ENCODE data around the gene RIPK4. TPM values are rescaled to one million over a fixed set of nuclear protein-coding genes. Genes with fewer than 3 reads are reported as not detected.

The RIPK4 gene
- total RNA-seq, 2 donors from 2014 or later: 8.4 to 16.2 TPM

- H3K27me3 ChIP-seq (ENCODE audit: control insufficient read depth, insufficient read depth, low read length, poor library complexity, severe bottlenecking): peaks cover 24% of the 10 kb centered on the region
Measured at GRCh38 chr21:41774467-41775148, 7.8 kb upstream of the RIPK4 start.

GRCh38 chr21:41772351-41773080 lies 5.7 kb upstream of the RIPK4 start:
- H3K36me3 Mint-ChIP-seq (ENCODE audit: low read depth): no peaks in the 10 kb centered on the region
- H3K4me1 Mint-ChIP-seq: peaks cover 46% of the 10 kb centered on the region
- Histone ChIP-seq H3K4me1 (ENCODE audit: control insufficient read depth, insufficient read depth, low read length) (peaks cover 12% of the 10 kb centered on the region), H3K9me3 (ENCODE audit: control insufficient read depth, low read length) (no peaks in the 10 kb centered on the region), H3K9ac (ENCODE audit: extremely low read depth, low read length, poor library complexity, severe bottlenecking) (no peak overlapping the region), H3K27me3 (ENCODE audit: control insufficient read depth, insufficient read depth, low read length, poor library complexity, severe bottlenecking) (peaks cover 45% of the 10 kb centered on the region), H3K36me3 (ENCODE audit: control insufficient read depth, insufficient read depth, low read length) (no peaks in the 10 kb centered on the region), H3K27ac (ENCODE audit: low read depth, low read length) (no peak overlapping the region), H3K4me3 (ENCODE audit: low read length) (no peak overlapping the region)
- DNase-seq: peak; percentile 65
- H3K27ac Mint-ChIP-seq: no peak overlapping the region
- H3K27me3 Mint-ChIP-seq (ENCODE audit: insufficient read depth): peaks cover 54% of the 10 kb centered on the region
- WGBS, 2 experiments (ENCODE audit: insufficient coverage in 1 of 2, insufficient read length in 1 of 2): 71 to 74% methylated on average over 10 to 16 of the region's 16 CpGs
- TF ChIP-seq CTCF (conservative IDR thresholded peaks at IDR 0.05): peak; percentile 36
- H3K4me3 Mint-ChIP-seq: no peak overlapping the region
- H3K9me3 Mint-ChIP-seq: no peaks in the 10 kb centered on the region

More at GRCh38 chr21:41774467-41775148, 7.8 kb upstream of the RIPK4 start:
- Histone ChIP-seq H3K9me3 (ENCODE audit: control insufficient read depth, low read length) (no peaks in the 10 kb centered on the region), H3K27ac (ENCODE audit: low read depth, low read length) (no peak overlapping the region), H3K9ac (ENCODE audit: extremely low read depth, low read length, poor library complexity, severe bottlenecking) (no peak overlapping the region), H3K36me3 (ENCODE audit: control insufficient read depth, insufficient read depth, low read length) (no peaks in the 10 kb centered on the region), H3K4me3 (ENCODE audit: low read length) (no peak overlapping the region), H3K4me1 (ENCODE audit: control insufficient read depth, insufficient read depth, low read length) (peaks cover under 1% of the 10 kb centered on the region)
- Mint-ChIP-seq H3K9me3 (no peaks in the 10 kb centered on the region), H3K4me1 (peaks cover 32% of the 10 kb centered on the region), H3K4me3 (no peak overlapping the region), H3K27me3 (ENCODE audit: insufficient read depth) (peaks cover 34% of the 10 kb centered on the region), H3K36me3 (ENCODE audit: low read depth) (no peaks in the 10 kb centered on the region), H3K27ac (no peak overlapping the region)
- DNase-seq: no peak
- WGBS, 2 experiments (ENCODE audit: insufficient coverage in 1 of 2, insufficient read length in 1 of 2): 91 to 94% methylated on average over 5 to 10 of the region's 10 CpGs
- TF ChIP-seq CTCF (conservative IDR thresholded peaks at IDR 0.05): no peak

- H3K27ac ChIP-seq (ENCODE audit: low read depth, low read length): no peak overlapping the region
- H3K27me3 ChIP-seq (ENCODE audit: control insufficient read depth, insufficient read depth, low read length, poor library complexity, severe bottlenecking): peaks cover 54% of the 10 kb centered on the region
- Mint-ChIP-seq H3K4me3 (no peak overlapping the region), H3K36me3 (ENCODE audit: low read depth) (no peaks in the 10 kb centered on the region), H3K4me1 (peaks cover 51% of the 10 kb centered on the region), H3K9me3 (no peaks in the 10 kb centered on the region), H3K27ac (no peak overlapping the region), H3K27me3 (ENCODE audit: insufficient read depth) (peaks cover 59% of the 10 kb centered on the region)
- no peak overlapping the region for H3K9ac ChIP-seq (ENCODE audit: extremely low read depth, low read length, poor library complexity, severe bottlenecking)
- H3K4me1 ChIP-seq (ENCODE audit: control insufficient read depth, insufficient read depth, low read length): peaks cover 12% of the 10 kb centered on the region
- no peak overlapping the region for H3K4me3 ChIP-seq (ENCODE audit: low read length)
- DNase-seq: no peak
- no peaks in the 10 kb centered on the region for H3K36me3 ChIP-seq (ENCODE audit: control insufficient read depth, insufficient read depth, low read length)
- H3K9me3 ChIP-seq (ENCODE audit: control insufficient read depth, low read length): no peaks in the 10 kb centered on the region
- TF ChIP-seq CTCF (conservative IDR thresholded peaks at IDR 0.05): no peak
- WGBS, 2 experiments (ENCODE audit: insufficient coverage in 1 of 2, insufficient read length in 1 of 2): 93 to 95% methylated on average over 5 to 7 of the region's 7 CpGs
Measured at GRCh38 chr21:41771625-41771945, 4.7 kb upstream of the RIPK4 start.

All from endodermal cell (in vitro differentiated cells).